HG03432 (cell line): ENCODE results near the gene HOXA2.

Experiments
- ATAC-seq: cut with Tn5 transposase; IDR thresholded peaks from one replicate; pipeline ENCODE4 v1.9.1; 2021; ENCODE audit warnings: mild to moderate bottlenecking, moderate library complexity; ENCODE audit not compliant: unreplicated experiment

Gene HOXA2

DNA sequence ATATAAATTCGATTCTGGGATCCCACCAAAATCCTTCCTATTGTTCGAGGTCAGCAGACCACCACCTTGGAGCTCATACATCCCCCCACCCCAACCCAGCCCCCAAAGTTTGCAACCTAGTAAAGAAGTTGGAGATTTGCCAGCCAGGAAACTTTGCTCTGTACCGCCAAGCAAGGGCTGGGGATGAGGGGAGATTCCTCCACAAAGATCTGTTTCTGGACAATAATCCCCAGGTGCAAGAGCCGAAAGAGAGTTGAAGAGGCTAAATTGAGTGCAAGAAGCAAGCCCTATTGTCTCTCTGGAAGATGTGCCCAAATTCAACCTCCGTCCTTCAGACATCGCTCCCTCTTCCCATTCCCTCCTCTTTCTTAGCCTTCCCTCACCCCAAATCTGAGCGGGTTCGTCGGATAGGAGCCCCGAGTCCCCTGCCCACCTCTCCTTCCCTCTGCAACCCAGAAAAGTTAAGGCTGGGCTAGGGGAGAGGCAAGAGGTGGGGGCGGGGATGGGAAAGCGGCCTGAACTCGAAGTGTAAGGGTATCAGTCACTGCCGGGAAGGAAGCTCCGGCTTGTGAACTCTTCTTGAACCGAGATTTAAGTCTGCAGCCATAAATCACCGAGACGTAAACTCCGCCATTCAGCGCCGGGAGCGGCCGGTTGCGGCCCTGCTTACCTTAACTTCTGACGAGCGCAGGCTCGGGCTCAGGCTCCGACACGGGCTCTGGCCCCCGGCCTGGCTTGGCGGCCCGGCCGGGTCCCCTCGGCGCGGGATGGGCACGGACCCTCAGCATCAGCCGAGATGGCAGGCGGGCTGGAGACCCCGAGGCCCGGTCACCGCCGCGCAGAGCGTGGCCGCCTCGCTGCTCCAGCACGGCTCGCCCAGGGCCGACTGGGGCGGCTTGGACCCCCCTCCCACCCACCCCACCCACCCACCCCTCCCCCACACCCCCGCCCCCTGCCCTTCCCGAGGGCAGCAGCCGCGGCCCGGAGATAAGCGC, 10.8 kb upstream of the HOXA2 start:
- ATAC-seq = no peak

DNA sequence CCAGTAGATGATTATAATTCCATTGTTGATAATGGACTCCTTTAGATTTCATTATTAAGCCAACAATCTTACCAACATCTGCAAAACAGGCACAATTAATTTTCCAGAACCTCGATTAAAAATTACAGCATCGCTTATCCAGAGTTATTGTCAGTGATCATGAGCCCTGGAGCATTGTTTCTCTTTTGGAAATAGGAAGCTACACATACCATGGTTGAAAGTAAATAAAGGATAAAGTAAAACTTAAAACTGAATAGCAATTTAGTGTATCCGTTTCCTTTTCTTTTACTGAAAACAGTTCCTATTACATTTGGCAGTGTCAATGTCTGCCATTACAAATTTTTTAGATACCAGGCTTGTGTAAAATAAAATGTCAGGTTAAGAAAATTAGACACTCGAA, 9.9 kb upstream of the HOXA2 start:
- no peak for ATAC-seq

DNA sequence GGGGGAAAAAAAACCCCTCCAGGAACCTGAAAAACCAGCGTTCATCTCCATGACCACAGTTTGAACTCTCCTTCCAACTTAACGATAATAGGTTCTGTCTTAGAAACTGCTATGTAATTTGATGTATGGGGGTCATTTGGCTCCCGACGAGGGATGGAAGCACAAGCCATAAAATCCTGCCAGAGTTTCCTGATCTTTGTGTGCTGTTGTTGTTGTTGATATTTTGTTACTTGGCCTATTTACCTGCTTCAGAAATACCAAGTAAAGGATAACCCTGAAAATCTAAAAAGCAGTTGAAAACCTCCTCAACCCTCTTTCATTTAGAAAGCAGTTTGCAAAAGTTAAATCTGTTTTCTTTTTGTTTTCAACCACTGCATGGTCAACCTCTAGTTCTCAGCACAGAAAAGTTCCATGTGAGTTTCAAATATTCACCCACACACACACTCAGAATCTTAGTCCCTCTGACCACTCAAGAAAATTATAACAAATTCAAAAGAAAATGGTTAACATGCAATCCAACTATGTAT, 9.3 kb upstream of the HOXA2 start:
- ATAC-seq = no peak

DNA sequence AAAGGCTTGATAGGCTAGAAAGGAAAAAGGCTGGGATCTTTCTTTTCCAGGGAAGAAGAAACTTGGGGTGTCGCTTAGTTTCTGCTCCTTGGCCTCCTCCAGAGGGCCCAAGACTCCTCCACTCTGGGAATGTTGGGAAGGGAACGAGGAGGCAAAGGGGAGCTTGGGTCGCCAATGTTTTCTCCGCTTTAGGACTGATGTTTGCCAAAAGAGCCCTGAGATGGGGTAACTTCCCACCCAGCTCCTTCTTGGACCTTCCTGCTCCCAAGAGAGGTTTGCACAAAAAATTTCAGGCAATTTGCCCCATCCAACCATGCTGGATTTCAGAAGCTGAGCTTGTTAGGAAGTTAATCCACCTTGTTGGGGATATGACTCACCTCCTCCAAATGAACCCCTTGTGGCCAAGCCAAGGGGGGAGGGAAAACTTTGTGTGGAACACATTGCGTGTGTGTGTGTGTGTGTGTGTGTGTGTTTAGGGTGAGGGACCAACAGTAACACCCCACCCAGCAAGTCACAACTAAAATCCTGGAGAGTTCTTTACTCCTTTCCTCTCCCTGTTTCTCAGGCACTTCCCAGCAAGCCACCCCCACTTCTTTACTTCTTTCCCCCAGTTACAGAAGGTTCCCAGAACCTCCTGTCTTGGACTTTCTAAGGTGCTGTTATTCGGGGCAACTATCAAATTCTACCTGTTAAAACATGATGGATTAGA, 8.7 kb upstream of the HOXA2 start:
- no peak for ATAC-seq

DNA sequence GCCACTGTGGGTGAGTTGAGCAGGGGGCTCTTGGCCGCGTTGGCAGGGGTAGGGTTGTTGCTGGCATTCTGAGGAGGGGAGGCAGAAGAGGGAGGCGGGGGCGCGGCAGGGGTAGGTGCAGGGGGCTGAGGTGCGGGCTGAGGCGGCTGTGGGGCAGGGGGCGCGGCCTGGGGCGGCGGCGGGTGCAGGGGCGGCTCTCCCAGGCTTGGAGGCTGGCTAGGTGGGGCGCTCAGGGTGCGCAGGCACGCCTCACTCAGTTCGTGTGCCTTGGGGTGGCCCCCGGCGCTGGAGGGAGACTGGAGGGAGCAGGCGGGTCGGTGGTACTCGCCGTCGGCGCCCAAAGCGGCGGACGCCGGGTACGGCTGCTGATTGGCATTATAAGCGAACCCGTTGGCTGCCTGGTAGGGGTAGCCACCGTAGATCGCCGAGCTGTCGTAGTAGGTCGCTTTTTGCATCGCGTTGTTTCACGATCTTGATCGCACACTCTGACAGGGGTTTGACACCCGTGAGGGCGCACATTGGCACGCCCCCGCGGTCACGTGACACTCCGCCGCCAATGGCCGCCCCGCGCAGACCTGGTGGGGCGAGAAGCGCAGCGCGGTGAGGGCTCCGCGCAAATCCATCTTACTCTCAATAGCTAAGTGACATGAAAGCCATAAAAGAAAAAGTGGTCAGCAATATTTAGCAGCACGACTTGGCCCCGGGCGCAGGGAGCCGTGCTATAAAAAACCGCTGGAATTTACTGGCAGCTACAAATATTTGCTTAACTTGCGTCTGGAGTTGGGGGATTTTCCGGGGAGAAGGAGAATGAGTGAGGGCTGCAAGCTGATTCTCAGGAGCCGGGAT, 7.9 kb upstream of the HOXA2 start:
- no peak for ATAC-seq

DNA sequence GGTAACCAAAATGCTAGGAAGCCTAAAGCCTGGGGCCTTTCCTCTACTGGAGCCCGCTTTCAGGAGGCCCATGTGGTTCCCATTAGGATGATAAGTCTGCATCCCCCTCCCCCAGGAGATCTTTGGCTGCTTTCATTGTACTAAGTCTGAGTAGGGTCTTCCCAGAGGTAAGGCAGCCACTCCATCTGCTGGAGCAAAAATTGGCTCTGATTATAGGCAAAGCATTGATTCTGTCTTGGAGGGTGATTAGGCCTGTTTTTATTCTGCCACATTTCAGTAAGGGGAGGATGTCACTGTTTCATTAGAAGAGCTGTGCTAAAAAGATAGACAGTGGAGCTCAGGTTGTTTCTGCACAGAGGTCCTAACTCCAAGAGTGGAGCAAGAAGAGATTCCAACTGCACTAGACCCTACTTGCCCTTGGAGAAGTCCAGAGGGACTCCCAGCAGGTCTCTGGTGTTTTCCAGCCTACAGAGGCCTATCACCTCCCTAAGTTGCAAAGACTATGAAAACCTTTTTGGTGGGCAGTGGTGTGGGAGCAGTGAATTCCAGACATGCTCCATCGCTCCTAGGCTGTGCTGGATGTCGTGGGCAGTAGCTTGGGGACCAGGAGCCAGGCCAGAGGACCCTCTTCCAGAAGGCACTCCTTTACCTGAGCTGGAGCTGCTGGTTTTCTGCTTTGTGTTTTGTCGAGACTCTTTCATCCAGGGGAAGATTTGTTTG, 7.1 kb upstream of the HOXA2 start:
- no peak for ATAC-seq

DNA sequence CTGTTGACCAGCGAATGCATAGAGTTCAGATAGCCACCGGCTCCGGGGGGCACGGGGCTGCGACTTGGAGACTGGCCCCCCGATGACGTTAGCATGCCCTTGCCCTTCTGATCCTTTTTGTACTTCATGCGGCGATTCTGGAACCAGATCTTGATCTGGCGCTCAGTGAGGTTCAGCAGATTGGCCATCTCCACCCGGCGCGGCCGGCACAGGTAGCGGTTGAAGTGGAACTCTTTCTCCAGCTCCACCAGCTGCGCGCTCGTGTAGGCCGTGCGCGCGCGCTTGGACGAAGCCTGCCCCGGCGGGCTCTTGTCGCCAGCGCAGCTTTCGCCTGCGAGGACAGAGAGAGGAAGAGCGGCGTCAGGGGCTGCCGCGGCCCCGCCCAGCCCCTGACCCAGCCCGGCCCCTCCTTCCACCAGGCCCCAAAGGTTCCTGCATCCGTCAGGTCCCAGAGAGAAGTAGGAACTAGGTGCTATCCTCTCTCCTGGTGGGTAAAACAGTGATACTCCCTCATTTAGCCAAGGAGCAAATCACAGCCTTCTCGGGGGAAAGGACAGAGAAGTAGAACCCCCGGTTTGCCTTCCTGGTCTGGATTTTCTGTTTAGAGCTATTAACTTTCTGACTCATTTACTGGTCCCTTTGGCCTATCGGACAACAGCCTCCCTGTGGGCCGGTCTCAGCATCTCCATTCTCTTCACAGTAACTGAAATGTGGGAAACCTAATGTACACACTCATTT, 6.1 kb upstream of the HOXA2 start:
- no peak for ATAC-seq

DNA sequence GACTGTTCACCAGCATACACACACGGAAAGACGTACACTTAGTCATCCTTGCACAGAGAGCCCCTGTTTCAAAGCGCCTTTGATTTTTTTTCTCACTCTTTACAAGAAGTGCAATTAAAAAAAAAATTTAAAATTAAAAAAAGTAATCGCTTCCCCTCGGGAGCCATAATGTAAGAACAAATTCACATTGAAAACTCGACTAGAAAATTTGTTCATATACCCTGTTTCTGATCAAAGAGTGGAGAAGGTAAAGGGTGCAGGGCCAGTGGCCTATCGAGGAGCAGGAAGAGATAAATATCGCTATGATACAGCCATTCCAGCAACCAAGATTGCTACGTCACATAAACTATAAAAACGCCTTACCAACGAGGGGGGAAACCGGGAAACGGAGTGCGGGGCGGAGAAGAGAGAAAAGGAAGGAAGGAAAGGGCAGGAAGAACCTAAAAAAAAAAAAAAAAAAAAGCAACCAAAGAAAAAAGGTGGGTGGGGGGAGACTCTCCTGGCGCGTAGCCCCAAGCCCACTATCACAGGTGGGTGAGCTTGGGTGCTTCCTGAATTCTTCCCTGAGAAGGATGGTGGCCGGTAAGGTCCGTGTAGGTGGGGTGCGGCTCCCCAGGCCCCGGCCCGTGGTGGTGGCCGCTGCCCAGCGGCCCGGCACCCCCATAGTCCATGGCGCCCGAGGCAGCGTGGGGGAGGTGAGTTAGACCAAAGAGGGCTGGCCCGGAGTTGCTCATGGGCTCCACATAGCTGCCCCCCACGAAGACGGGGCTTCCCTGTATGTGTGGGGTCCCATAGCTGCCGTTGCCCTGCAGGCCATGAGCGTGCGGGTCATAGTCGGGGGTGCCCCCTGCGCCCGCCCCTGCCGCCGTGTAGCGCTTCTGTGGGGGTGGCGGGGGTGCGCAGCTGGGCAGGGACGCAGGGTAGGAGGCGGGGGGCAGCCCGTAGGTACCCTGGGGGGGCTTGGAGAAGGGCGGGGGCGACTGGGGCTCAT, 5.2 kb upstream of the HOXA2 start:
- no peak for ATAC-seq

DNA sequence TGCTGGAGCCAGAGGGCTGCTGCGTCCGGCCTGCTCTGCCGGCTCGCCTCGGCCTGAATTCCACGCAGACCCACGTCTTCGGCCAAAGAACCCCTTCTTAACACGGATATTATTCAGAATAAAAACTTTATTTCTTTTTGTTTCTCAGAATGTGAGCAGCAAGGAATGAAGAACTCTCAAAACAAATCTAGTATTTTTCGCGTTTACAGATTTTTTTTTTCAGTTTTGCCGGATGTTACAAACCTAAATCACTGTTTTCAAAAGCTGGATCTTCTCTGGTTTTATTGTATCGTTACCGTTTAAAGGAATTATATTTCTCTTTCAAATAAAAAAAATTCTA, 4.4 kb upstream of the HOXA2 start:
- no peak for ATAC-seq

DNA sequence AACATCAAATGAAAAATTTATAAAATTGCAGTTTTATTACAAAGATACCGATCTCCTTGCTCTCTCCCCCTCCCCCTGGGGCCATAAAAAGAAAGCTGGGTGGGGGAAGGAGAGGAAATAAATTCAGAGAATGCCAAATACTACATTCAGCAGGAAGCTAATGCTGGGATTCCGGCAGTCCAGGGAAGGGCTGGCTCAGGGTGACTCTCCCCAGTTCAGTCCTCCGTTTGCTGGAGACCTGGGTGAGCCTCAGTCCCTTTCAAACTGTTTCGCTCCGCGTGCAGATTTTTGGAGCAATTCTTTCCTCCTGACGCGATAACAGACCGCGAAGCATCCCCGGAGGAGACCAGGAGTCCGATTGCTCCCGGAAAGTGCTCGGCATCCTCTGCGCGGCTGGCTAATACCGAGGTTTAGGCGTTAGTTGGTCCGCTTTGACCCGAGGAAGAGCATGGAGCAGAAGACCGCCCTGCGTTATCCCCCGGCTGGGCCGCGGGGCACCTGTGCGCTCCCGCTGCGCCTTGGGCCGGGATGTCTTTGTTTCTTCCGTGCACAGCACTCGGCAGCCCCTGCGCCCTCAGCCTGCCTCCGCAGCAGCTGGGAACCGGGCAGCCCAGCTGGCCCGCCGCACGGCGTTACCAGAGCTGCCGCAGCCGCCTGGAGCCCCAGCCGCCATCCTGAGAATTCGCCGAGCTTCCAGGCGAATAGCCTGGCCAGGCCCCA, 3.9 kb upstream of the HOXA2 start:
- no peak for ATAC-seq

DNA sequence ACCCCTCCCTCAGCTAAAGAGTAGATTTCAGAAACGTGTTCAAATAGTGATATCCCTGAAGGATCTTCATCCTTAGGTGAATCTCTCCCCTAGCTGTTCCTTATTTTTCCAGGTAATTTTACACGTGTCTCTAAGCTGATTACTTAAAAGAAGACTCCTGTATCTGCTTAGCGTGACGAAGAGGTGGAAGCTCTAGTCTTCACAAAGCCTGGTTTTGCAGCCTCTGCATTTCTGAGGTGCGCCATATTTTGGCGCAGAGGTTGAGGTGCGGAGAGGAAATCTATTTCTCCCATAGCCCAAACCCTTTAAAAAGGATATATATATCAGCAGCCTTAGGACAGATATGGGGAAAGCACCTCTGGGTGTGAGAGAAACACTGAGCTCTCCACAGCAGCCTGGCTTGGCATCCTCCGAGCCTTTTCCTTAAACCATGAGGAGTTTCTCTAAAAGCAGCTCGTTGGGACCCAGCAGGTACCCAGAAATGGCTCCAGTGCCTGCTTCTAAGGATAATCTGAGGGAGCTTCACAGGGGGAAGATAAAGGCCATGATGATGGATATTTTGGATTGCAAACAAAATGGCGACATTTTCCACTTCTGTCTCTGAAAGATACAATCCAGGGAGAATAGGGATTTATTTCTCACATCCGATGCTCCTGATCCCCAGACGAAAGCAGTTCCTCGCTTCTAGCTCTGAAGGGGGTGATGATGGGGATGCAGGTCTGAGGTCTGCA, 3.0 kb upstream of the HOXA2 start:
- ATAC-seq = no peak

DNA sequence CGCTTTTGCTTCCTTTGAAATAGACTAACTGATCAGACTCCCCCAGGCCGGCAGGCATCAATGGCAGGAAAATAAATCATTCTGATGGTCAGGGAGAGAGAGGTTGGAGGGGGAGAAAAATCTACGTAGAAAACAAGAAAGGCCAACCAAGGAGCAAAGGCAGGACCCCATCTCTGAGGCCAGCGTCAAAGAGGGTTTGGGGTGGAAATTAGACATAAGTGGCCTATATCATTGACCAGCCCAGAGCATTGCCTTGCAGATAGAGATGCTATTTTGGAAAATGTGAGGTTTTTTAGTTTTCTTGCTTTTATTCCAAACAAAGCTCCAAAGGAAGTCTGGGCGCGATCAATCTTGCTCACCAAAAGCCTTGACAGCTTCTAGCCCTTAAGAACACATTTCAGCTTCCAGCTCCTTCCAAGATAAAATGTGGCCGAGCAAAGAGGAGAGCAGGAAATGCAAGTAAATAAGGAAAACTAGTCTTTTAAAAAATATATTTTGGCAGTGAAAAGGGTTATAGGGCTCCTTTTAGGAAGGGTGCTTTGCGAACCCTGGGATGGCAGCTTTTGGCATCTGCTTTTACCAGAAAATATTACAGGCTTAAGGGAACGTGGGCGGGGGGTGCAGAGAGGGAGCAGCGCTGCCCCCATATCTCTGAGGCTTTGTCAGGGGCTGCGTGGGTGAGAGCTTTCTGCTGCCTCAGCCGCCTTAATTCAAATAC, 2.0 kb upstream of the HOXA2 start:
- no peak for ATAC-seq

DNA sequence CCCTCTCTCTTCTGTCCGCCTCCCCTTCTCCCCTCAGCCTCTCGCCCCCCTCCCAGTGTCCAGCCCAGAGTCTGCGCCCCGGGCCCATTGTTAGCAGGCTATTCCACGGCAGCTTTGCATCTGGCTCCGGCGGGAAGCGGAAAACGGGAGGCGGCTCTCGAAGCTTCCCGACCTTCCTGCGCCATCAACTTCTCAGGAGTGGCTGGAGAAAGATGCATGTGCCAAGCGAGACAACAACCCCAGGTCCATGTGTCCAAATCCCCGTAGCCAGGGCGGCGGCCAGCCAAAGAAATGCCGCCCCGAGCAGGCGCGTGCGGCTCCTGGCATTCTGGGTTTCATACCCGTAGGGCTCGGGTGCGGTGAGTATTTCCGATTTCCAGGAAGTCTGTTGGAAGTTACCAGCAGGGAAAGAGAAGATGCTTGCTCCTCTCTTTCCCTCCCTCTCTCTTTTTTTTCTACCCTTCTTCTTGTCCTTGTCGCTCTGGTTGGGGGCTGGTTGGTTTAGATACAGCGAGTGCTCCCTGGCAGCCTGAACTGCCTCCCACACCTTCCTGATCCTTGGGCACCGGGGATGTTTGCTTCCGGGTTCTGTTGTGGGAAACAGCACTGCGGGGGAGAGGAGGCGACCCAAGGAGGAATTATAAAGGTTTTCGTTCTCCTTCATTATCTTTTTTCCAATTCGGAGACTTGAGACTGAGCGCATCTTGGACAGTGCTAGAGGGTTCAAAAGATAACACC, 1.2 kb upstream of the HOXA2 start:
- no peak for ATAC-seq

DNA sequence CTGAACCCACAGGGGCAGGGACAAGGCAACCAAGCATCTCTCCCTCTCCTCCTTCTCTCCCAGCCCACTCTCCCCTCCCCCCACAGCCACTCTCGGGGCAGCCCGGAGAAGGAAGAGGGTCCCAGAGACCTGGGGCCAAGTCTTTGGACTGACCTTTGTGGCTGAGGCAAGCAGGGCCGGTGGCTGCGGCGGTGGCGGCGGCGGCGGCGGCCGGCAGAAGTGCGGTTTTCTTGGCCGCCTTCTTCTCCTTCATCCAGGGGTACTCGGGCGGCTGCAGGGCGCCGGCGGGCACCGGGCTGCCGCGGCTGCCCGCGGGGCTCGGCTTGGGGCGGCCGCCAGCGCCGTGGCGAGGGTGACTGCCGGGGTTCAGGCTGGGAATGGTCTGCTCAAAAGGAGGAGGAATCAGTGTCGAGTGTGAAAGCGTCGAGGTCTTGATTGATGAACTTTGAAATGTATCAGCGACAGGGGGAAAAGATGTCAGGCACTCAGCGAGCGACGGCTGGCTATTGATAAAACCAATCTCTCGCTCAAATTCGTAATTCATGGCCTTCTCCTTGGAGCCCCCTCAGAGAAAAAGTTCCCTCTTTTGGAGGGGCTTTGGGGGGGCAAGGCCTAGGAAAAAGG, 414 bp downstream of the HOXA2 start:
- ATAC-seq = no peak

DNA sequence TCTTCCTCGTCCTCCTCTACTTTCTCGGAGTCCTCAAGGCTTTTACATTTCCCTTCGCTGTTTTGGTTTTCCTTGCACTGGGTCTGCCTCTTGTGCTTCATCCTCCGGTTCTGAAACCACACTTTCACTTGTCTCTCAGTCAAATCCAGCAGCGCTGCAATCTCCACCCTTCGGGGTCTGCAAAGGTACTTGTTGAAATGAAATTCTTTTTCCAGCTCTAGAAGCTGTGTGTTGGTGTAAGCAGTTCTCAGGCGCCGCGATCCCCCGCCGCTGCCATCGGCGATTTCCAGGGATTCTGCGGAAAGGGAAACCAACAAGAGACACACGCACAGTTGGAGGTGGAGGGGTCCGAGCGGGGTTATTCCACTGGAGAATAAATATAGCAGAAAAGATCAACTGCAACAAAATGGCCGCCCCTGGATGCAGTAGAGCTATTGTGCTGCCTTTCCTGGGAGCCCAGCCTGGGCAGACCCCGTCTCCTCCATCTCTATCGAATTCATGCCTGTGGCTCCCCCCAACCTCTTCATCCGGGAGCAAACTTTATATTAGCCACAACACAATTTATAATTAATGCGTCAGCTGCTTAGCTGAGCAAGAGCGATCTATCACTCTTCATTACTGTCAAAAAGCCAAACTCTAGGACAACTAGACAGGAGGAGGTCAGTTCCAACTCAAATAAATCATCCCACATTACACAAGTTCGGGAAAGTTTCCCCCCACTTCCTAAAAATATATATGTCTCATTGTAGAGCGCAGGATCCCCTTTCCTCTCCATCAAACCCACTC, 1.1 kb downstream of the HOXA2 start:
- no peak for ATAC-seq
